ENCODE data around the gene BRWD1. TPM values are rescaled to one million over a fixed set of nuclear protein-coding genes. Genes with fewer than 3 reads are reported as not detected.

The BRWD1 gene
- total and polyA plus RNA-seq, 2 of the 13 experiments (the other 11 are each of a cell fraction or from before 2014, with no cell fraction given) = 13.9 to 28.0 TPM

GRCh38 chr21:39313571-39314142, at the start of gene BRWD1 (continued):
- TF ChIP-seq TIGD3 (CRISPR knock-in tag; IDR thresholded peaks at IDR 0.05; ENCODE audit: borderline replicate concordance) = no peak
- no peak; the same call in 1 of the 2 replicates for TF ChIP-seq ZNF446 (CRISPR knock-in tag; IDR thresholded peaks at IDR 0.05)
- TF ChIP-seq MYNN (CRISPR knock-in tag; IDR thresholded peaks at IDR 0.05; ENCODE audit: low read depth) = no peak; the same call in 1 of the 2 replicates
- no peak for TF ChIP-seq PRDM4 (CRISPR knock-in tag; IDR thresholded peaks at IDR 0.05; ENCODE audit: borderline replicate concordance)
- no peak for TF ChIP-seq CERS6 (CRISPR knock-in tag; IDR thresholded peaks at IDR 0.05)
- TF ChIP-seq BCL3 (CRISPR knock-in tag; IDR thresholded peaks at IDR 0.05) = peak; percentile 89; the same call in 1 of the 2 replicates
- TF ChIP-seq IRF9 (CRISPR knock-in tag; IDR thresholded peaks at IDR 0.05; ENCODE audit: borderline replicate concordance) = peak; percentile 21; the same call in 1 of the 2 replicates
- TF ChIP-seq ATF5 (CRISPR knock-in tag; IDR thresholded peaks at IDR 0.05; ENCODE audit: low read depth) = peak; percentile 88; the same call in 1 of the 2 replicates
- TF ChIP-seq SRF (IDR thresholded peaks at IDR 0.05; ENCODE audit: low read depth, low read length) = no peak
- peak; percentile 96 for TF ChIP-seq ZNF468 (CRISPR knock-in tag; IDR thresholded peaks at IDR 0.05)
- no peak for TF ChIP-seq ZNF510 (CRISPR knock-in tag; IDR thresholded peaks at IDR 0.05; ENCODE audit: low read depth)
- TF ChIP-seq ZNF766 (CRISPR knock-in tag; IDR thresholded peaks at IDR 0.05; ENCODE audit: borderline replicate concordance) = 0 out of 2 replicates have a peak, but pooled peaks have one; percentile 83
- TF ChIP-seq REST (IDR thresholded peaks at IDR 0.05; ENCODE audit: borderline replicate concordance in 1 of 2, low read depth in 1 of 2, low read length in 2 of 2) = no peak; a peak in 1 of 4 replicates
- TF ChIP-seq ELK4 (CRISPR knock-in tag; IDR thresholded peaks at IDR 0.05; ENCODE audit: borderline replicate concordance) = 0 out of 2 replicates have a peak, but pooled peaks have one; percentile 51
